Astrocyte (in vitro differentiated cells and primary cell): ENCODE measurements around the gene FFAR3. TPM values are rescaled to one million over a fixed set of nuclear protein-coding genes. Genes with fewer than 3 reads are reported as not detected.
A peak's percentile ranks its signal among the peaks of the same experiment; 100 is the strongest.

Experiments used
- DNase-seq: peaks from one replicate; pipeline ENCODE4 v3.0.0-alpha.2; 2010; ENCODE audit warnings: low read depth
- FAIRE-seq: peaks from 2 replicates; lab custom pipeline; 2011; peaks lifted over from hg19 to GRCh38; lab: Jason Lieb, UNC
- H2AFZ ChIP-seq: 2 replicates; pipeline ENCODE4 v1.6.0; 2012; ENCODE audit warnings: low read depth, low read length, inconsistent platforms
- H3K27ac ChIP-seq: 2 replicates; pipeline ENCODE4 v1.5.1; 2011; ENCODE audit warnings: low read depth, low read length, inconsistent platforms
- H3K27me3 ChIP-seq: 2 replicates; pipeline ENCODE4 v1.6.0; 2011; ENCODE audit warnings: low read length, inconsistent platforms; ENCODE audit not compliant: insufficient read depth
- H3K36me3 ChIP-seq: 2 replicates; pipeline ENCODE4 v1.5.1; 2011; ENCODE audit warnings: low read length, inconsistent platforms; ENCODE audit not compliant: insufficient read depth
- H3K4me1 ChIP-seq: 2 replicates; pipeline ENCODE4 v1.5.1; 2011; ENCODE audit warnings: low read length, inconsistent platforms; ENCODE audit not compliant: insufficient read depth
- H3K4me2 ChIP-seq: 2 replicates; pipeline ENCODE4 v1.6.0; 2012; ENCODE audit warnings: low read length, inconsistent platforms
- H3K4me3 ChIP-seq: 2 replicates; pipeline ENCODE4 v1.5.1; 2011; ENCODE audit warnings: low read depth, mild to moderate bottlenecking, low read length, inconsistent platforms; ENCODE audit not compliant: insufficient read depth
- H3K79me2 ChIP-seq: 2 replicates; pipeline ENCODE4 v1.6.0; 2012; ENCODE audit warnings: mild to moderate bottlenecking, low read length, inconsistent platforms; ENCODE audit not compliant: insufficient read depth
- H3K9ac ChIP-seq: 2 replicates; pipeline ENCODE4 v1.6.0; 2012; ENCODE audit warnings: mild to moderate bottlenecking, low read length, inconsistent platforms
- H3K9me3 ChIP-seq: 2 replicates; pipeline ENCODE4 v1.5.1; 2012; ENCODE audit warnings: low read depth, mild to moderate bottlenecking, low read length, inconsistent platforms; ENCODE audit not compliant: insufficient read depth
- H4K20me1 ChIP-seq: 2 replicates; pipeline ENCODE4 v1.6.0; 2012; ENCODE audit warnings: low read length, inconsistent platforms; ENCODE audit not compliant: insufficient read depth
- H3K27ac Mint-ChIP-seq: one replicate; pipeline ENCODE4 v1.8.0; 2021; ENCODE audit warnings: mild to moderate bottlenecking, mixed read lengths; ENCODE audit not compliant: unreplicated experiment
- H3K27me3 Mint-ChIP-seq: one replicate; pipeline ENCODE4 v1.8.0; 2021; ENCODE audit warnings: low read depth, mixed read lengths; ENCODE audit not compliant: unreplicated experiment
- H3K36me3 Mint-ChIP-seq: one replicate; pipeline ENCODE4 v1.8.0; 2021; ENCODE audit warnings: low read depth, mixed read lengths; ENCODE audit not compliant: unreplicated experiment
- H3K4me1 Mint-ChIP-seq: one replicate; pipeline ENCODE4 v1.8.0; 2021; ENCODE audit warnings: low read depth, mixed read lengths; ENCODE audit not compliant: unreplicated experiment
- H3K4me3 Mint-ChIP-seq: one replicate; pipeline ENCODE4 v1.8.0; 2021; ENCODE audit warnings: mild to moderate bottlenecking, moderate library complexity, mixed read lengths; ENCODE audit not compliant: unreplicated experiment
- H3K9me3 Mint-ChIP-seq: one replicate; pipeline ENCODE4 v1.8.0; 2021; ENCODE audit warnings: mild to moderate bottlenecking, mixed read lengths; ENCODE audit not compliant: unreplicated experiment
- CTCF ChIP-seq: IDR thresholded peaks from 2 replicates; pipeline ENCODE4 v1.5.1; 2011; ENCODE audit warnings: low read depth, mild to moderate bottlenecking, inconsistent platforms, low read length, moderate library complexity; ENCODE audit not compliant: insufficient read depth
- EZH2 ChIP-seq: IDR thresholded peaks from 2 replicates; pipeline ENCODE4 v1.6.1; 2012; ENCODE audit warnings: mild to moderate bottlenecking, low read length, inconsistent platforms; ENCODE audit not compliant: insufficient read depth
- total RNA-seq: library from RNA; stranded (reverse); gene quantifications from 2 replicates; pipeline ENCODE4 v1.2.1, GENCODE V29; 2021

Gene FFAR3
- total RNA-seq, 1 donor from 2014 or later: not detected

GRCh38 chr19:35351411-35352176 lies 6.7 kb upstream of the FFAR3 start:
- H2AFZ ChIP-seq: no peak overlapping the region
- H3K27ac Mint-ChIP-seq: no peak overlapping the region

GRCh38 chr19:35352177-35352447 lies 6.1 kb upstream of the FFAR3 start:
- no peak overlapping the region for H3K4me3 ChIP-seq
- no peaks in the 10 kb centered on the region for H3K36me3 ChIP-seq
- no peak overlapping the region for H3K4me3 Mint-ChIP-seq
- no peaks in the 10 kb centered on the region for H3K36me3 Mint-ChIP-seq
- no peak overlapping the region for H3K9ac ChIP-seq
- DNase-seq (no peak), FAIRE-seq (no peak)
- H3K4me1 ChIP-seq: no peaks in the 10 kb centered on the region
- no peaks in the 10 kb centered on the region for H4K20me1 ChIP-seq
- H3K9me3 ChIP-seq: no peaks in the 10 kb centered on the region
- H3K27me3 ChIP-seq: peaks cover 3% of the 10 kb centered on the region
- H3K27ac ChIP-seq: no peak overlapping the region
- TF ChIP-seq EZH2: no peak
- no peak overlapping the region for H3K27ac Mint-ChIP-seq
- H3K4me2 ChIP-seq: no peak overlapping the region
- peaks cover 37% of the 10 kb centered on the region for H3K27me3 Mint-ChIP-seq
- no peaks in the 10 kb centered on the region for H3K9me3 Mint-ChIP-seq
- no peaks in the 10 kb centered on the region for H3K79me2 ChIP-seq
- no peak overlapping the region for H2AFZ ChIP-seq
- peaks cover 1% of the 10 kb centered on the region for H3K4me1 Mint-ChIP-seq

More at GRCh38 chr19:35351411-35352176, 6.7 kb upstream of the FFAR3 start:
- no peaks in the 10 kb centered on the region for H3K79me2 ChIP-seq
- no peak overlapping the region for H3K27ac ChIP-seq
- H3K9ac ChIP-seq: no peak overlapping the region
- DNase-seq (no peak), FAIRE-seq (no peak)
- H4K20me1 ChIP-seq: no peaks in the 10 kb centered on the region
- H3K9me3 Mint-ChIP-seq: no peaks in the 10 kb centered on the region
- H3K27me3 Mint-ChIP-seq: peaks cover 43% of the 10 kb centered on the region
- peaks cover 3% of the 10 kb centered on the region for H3K27me3 ChIP-seq
- no peak overlapping the region for H3K4me3 Mint-ChIP-seq
- H3K4me2 ChIP-seq: no peak overlapping the region
- TF ChIP-seq EZH2 (no peak), CTCF (no peak)
- H3K9me3 ChIP-seq: no peaks in the 10 kb centered on the region
- H3K4me1 ChIP-seq: no peaks in the 10 kb centered on the region
- no peak overlapping the region for H3K4me3 ChIP-seq
- H3K36me3 Mint-ChIP-seq: no peaks in the 10 kb centered on the region
- no peaks in the 10 kb centered on the region for H3K36me3 ChIP-seq
- peaks cover 3% of the 10 kb centered on the region for H3K4me1 Mint-ChIP-seq

GRCh38 chr19:35352448-35353304 lies 5.6 kb upstream of the FFAR3 start:
- H3K36me3 ChIP-seq: no peaks in the 10 kb centered on the region
- TF ChIP-seq CTCF: peak; percentile 68
- no peak for TF ChIP-seq EZH2
- no peaks in the 10 kb centered on the region for H3K36me3 Mint-ChIP-seq
- peaks cover 32% of the 10 kb centered on the region for H3K27me3 Mint-ChIP-seq
- H3K27ac ChIP-seq: no peak overlapping the region
- no peaks in the 10 kb centered on the region for H3K9me3 Mint-ChIP-seq
- no peaks in the 10 kb centered on the region for H3K79me2 ChIP-seq
- H3K4me3 Mint-ChIP-seq: no peak overlapping the region
- no peak overlapping the region for H3K27ac Mint-ChIP-seq
- no peak overlapping the region for H3K4me3 ChIP-seq
- H3K4me2 ChIP-seq: no peak overlapping the region
- no peaks in the 10 kb centered on the region for H3K9me3 ChIP-seq
- no peaks in the 10 kb centered on the region for H3K4me1 ChIP-seq
- H2AFZ ChIP-seq: peak overlapping the region; percentile 56
- no peak overlapping the region for H3K9ac ChIP-seq
- FAIRE-seq (peak; percentile 41), DNase-seq (peak; percentile 32)
- H3K27me3 ChIP-seq: peaks cover 3% of the 10 kb centered on the region
- no peaks in the 10 kb centered on the region for H4K20me1 ChIP-seq
- H3K4me1 Mint-ChIP-seq: no peaks in the 10 kb centered on the region
